ENCODE results near the gene LPP.

- TF ChIP-seq CTCF (IDR thresholded peaks at IDR 0.05) = no peak
- TF ChIP-seq POLR2A (IDR thresholded peaks at IDR 0.05) = no peak
Measured at GRCh38 chr3:188332085-188332484, 178.1 kb downstream of the LPP start.
